GM12801 (cell line): Measurements from ENCODE around the gene COLEC12.

ENCODE experiments used
- CTCF ChIP-seq: IDR thresholded peaks from one replicate; pipeline ENCODE4 v1.5.1; 2011; ENCODE audit warnings: control low read depth; ENCODE audit not compliant: insufficient read length; ENCODE audit errors: extremely low read depth

Gene COLEC12

GRCh38 chr18:493986-494983 lies 6.2 kb downstream of the COLEC12 start:
- TF ChIP-seq CTCF, result no peak

GRCh38 chr18:492451-492850 lies 8.1 kb downstream of the COLEC12 start:
- TF ChIP-seq CTCF, result no peak

- no peak for TF ChIP-seq CTCF
These were observed 9.9 kb downstream of the COLEC12 start for GRCh38 chr18:490624-491023.

- TF ChIP-seq CTCF, result no peak
These were observed 10.5 kb downstream of the COLEC12 start for GRCh38 chr18:490024-490366.

- TF ChIP-seq CTCF, result no peak
These were observed 11.1 kb downstream of the COLEC12 start for GRCh38 chr18:489244-490023.

- TF ChIP-seq CTCF, result no peak
These were observed 13.4 kb downstream of the COLEC12 start for GRCh38 chr18:486929-487740.
